GM18505 (cell line): ENCODE results near the gene NPAS3.

Source experiments
- ATAC-seq: cut with Tn5 transposase; IDR thresholded peaks from one replicate; pipeline ENCODE4 v1.9.1; 2021; ENCODE audit not compliant: unreplicated experiment
- POLR2A ChIP-seq: IDR thresholded peaks from 4 replicates; pipeline ENCODE4 v1.6.1; 2011; ENCODE audit warnings: borderline replicate concordance; ENCODE audit not compliant: insufficient read depth, insufficient read length; ENCODE audit errors: extremely low read depth

The NPAS3 gene

DNA sequence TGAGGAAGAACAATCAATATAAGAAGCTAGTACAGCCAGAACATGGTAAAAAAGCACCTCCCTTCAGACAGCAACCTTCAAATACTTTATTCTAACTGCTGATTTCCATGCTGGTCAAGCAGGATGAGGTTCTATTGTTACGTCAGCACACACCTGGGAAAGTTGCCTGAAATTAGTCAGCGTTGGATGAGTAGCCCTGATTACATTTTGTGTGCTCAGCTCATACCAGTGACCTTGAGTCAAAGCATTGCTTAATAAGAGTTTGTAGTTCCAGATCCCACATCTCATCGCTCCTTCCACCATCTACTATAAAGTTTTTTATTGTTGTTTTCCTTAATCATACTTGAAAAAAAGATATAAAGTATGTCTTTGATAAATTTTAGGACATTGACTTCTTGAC, 650.7 kb downstream of the NPAS3 start:
- ATAC-seq: no peak
- TF ChIP-seq POLR2A: no peak

- no peak for TF ChIP-seq POLR2A
Observed at GRCh38 chr14:33590891-33591630, 652.4 kb downstream of the NPAS3 start.

GRCh38 chr14:33592297-33592696, 653.6 kb downstream of the NPAS3 start:
- no peak for ATAC-seq
- no peak for TF ChIP-seq POLR2A

More at GRCh38 chr14:33590891-33591630, 652.4 kb downstream of the NPAS3 start:
- ATAC-seq: no peak

DNA sequence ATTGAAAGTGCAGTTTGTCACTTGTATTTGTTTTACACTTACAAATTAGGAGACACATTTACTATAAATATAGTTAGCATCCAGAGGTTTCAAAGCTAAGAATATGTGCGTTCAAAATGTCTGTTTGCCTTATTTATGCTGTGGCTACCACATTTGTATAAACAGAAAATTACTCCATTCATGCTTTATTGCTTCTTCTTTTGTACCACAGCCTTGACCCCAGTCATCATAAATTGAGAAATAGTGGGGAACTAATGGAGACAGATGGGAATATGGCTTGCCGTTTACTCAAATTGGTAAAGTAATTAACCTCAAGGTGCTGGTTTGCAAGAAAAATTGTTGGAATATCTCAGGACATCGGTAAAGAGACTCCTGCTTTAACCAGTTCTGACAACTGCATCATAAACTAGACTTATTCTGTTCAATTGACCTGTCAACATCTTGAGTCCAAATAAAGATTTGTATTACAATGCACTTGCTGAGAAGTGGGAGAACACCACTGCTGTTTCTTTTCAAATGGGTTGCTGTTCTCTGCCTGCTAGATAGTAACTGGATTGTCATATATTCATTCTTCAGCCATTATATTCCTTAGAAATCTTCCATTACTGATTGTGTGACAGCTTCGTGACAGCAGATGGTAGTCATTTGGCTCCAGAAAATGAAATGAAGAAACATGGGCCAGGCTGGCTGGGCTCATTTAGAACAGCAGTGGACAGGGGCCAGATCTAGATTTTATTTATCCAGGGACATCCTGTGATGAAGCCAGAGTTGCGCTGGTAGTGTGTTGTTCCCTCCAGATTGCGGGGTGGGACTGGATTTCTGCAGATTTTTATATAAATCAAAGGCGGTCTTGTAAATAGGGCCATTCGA, 657.8 kb downstream of the NPAS3 start:
- ATAC-seq: no peak
- no peak for TF ChIP-seq POLR2A

DNA sequence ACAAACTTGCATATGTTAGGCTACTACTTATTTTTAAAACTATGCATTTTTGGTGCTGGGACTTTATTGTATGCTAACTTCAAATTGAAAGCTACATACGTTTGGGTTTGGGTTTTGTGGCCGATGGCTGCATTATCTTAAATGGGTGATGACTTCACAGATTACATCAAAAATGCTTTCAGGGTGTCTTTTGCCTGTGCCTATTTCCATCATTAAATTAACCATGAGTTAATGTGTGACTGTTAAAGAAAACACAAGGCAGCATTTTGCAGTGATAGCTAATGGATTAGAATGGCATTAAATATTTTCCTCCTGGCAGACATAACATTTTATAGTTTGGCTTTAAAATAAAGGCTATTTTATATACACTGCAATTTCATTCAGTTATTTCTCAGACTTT, 659.9 kb downstream of the NPAS3 start:
- no peak for ATAC-seq
- no peak for TF ChIP-seq POLR2A

DNA sequence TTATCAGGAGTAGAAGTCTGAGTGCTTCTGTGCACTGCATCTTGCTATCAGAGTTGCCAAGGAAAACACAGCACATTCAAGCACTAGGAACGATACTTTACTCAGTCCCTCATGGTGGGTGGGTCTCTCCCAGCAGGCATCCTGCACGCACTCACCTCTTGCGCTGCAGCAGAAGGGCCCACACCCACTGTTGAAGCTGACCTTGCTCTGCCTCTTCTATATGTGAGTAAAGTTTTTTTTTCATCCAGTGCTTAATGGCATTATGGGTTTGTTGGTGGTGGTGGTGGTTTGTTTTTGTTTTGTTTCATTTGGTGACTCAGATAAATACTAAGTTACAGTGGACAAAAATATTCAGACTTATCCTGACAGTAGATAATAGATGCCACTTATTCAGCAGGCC, 663.7 kb downstream of the NPAS3 start:
- no peak for TF ChIP-seq POLR2A
- ATAC-seq: no peak

GRCh38 chr14:33606591-33606990, 667.9 kb downstream of the NPAS3 start:
- no peak for ATAC-seq
- TF ChIP-seq POLR2A: no peak

DNA sequence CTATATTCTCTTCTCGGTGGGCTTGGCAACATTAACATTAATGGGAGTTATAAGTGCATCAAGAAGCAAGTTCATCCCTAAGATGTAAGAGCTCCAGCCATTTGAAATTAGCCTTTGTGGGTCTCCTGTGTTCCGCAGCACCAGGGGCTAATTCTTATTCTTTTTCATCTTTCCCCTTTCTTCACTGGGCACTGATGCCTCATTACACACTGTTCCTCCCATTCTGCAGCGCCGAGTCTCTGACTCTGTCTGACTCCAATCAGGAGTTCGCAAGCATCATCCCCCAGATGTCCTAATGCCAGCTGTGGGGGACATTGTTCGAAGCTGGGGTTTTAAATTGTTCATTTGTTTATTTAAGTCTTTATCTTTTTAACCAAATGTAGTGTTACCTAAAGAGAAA, 670.9 kb downstream of the NPAS3 start:
- ATAC-seq: no peak
- TF ChIP-seq POLR2A: no peak

DNA sequence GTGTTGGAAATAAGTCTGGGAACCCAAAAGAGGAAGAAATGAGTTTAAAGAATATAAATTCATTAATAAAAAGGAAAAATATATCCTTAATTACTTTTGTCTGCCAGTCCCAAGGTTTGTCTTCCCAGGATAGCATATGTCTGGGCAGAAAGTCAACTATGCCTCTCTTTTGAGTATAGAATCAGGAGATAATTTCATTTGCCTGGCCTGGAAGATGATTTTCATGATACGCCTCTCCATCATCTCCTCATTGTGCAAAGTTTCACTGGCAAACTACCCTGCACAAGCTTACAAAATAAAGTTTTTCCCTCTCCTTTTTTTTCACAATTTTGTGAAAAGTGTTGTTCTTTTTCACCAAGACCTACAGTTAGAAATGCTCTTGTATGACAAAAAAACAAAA, 671.4 kb downstream of the NPAS3 start:
- ATAC-seq: no peak
- no peak for TF ChIP-seq POLR2A

- no peak for TF ChIP-seq POLR2A
- ATAC-seq: no peak
Observed at GRCh38 chr14:33611405-33612196, 672.9 kb downstream of the NPAS3 start.

DNA sequence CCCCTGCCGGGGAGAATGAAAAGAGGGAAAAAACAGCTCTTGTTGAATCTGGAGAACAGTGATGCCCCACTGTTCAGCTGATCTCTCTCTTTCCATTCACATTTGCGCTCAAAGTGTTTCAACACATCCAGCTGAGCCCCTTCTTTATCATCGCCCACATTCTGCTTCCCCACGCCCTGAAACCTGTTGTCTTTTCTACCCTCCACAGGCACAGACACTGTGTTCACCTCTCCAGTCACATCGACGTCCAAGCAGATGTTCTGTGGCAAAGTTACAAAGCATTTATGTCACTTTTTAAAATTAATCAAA, 673.5 kb downstream of the NPAS3 start:
- no peak for TF ChIP-seq POLR2A
- no peak for ATAC-seq

DNA sequence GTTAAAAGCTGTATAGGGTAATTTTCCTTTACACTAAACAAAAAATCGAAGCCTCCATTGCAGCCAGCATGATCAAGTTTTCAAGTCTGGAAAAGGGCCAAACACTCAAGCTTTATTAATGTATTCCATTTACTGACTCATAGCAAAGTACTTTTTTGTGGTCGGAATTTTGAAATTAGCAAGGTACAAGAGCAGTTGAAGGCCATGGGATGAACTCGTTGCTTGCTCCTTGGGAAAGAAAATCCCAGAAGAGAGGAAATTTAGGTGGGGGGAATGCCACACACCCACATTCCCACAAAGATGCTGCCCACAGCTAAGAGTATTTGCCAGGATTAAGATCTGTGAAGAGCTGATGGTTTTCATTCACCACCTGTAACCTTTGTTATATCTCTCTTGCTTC, 678.5 kb downstream of the NPAS3 start:
- no peak for ATAC-seq
- TF ChIP-seq POLR2A: no peak

DNA sequence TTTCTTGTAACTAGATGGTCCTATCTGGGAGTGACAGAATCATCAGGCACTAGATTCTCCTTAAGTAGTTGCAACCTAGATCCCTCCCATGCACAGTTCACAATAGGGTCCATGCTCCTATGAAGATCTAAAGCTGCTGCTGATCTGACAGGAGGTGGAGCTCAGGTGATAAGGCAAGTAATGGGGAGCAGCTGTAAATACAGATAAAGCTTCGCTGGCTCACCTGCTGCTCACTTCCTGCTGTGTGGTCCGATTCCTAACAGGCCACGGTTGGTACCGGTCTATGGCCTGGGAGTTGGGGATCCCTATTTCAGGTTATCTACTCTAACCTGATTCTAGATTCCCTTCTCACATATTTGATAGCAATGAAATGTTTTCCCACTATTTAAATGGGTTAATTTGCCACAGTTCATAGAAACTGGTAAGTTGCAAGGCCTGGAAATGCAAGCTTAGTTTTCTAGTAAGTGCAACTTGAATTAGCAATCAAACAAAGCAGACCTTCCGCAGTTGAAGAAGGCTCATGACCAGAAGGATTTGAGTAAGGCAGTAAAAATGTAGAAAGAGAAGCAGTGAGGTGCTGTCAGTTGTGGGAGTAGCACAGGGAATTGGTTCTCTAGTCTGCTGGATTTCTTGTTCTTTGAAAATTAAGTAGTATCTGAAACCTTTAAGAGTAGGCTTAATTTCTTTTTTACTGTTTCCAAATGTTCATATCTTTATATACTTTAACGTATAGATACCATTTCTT, 679.9 kb downstream of the NPAS3 start:
- TF ChIP-seq POLR2A: no peak
- ATAC-seq: no peak
